Measurements from ENCODE around the gene ECI1.
A peak's percentile ranks its signal among the peaks of the same experiment; 100 is the strongest.

The ECI1 gene

GRCh38 chr16:2232094-2232990 lies 19.0 kb downstream of the ECI1 start:
- DNase-seq: no peak

GRCh38 chr16:2231016-2231931 lies 20.1 kb downstream of the ECI1 start:
- no peak for DNase-seq

- no peak for DNase-seq
Observed at GRCh38 chr16:2230376-2230775, 21.0 kb downstream of the ECI1 start.

GRCh38 chr16:2229632-2230250 lies 21.6 kb downstream of the ECI1 start:
- DNase-seq: no peak

- no peak for DNase-seq
Observed at GRCh38 chr16:2229091-2229490, 22.3 kb downstream of the ECI1 start.

- no peak for DNase-seq
Observed at GRCh38 chr16:2228161-2228824, 23.1 kb downstream of the ECI1 start.

- DNase-seq: no peak
Observed at GRCh38 chr16:2226918-2227317, 24.5 kb downstream of the ECI1 start.

GRCh38 chr16:2226245-2226793 lies 25.1 kb downstream of the ECI1 start:
- no peak for DNase-seq

- no peak for DNase-seq
Observed at GRCh38 chr16:2223942-2224486, 27.4 kb downstream of the ECI1 start.

GRCh38 chr16:2223221-2223941 lies 28.0 kb downstream of the ECI1 start, which contains the start of gene E4F1:
TSS of gene E4F1 (plus strand) at chr16:2223591. CDS start at chr16:2223614, 23 bp downstream.
- DNase-seq: peak; percentile 98

- no peak for DNase-seq
Observed at GRCh38 chr16:2216330-2216729, 35.1 kb downstream of the ECI1 start.

GRCh38 chr16:2214719-2214968 lies 36.7 kb downstream of the ECI1 start, which contains the start of gene PGP:
TSS of gene PGP (minus strand) at chr16:2214840. CDS start at chr16:2214777, 63 bp downstream.
- no peak for DNase-seq

- DNase-seq: no peak
Observed at GRCh38 chr16:2213817-2214718, 37.3 kb downstream of the ECI1 start.

- no peak for DNase-seq
Observed at GRCh38 chr16:2212362-2213324, 38.7 kb downstream of the ECI1 start.

- DNase-seq: no peak
Observed at GRCh38 chr16:2211923-2212347, 39.5 kb downstream of the ECI1 start.

GRCh38 chr16:2210386-2211365 lies 40.7 kb downstream of the ECI1 start, which contains the start of gene BRICD5:
TSS of gene BRICD5 (minus strand) at chr16:2210863. CDS start at chr16:2210833, 30 bp downstream.
- DNase-seq: no peak

GRCh38 chr16:2210009-2210332 lies 41.4 kb downstream of the ECI1 start:
- no peak for DNase-seq
